Epidermal melanocyte (primary cell): ENCODE results near the gene ANKRD13D.
A peak's percentile ranks its signal among the peaks of the same experiment; 100 is the strongest.

Source experiments
- DNase-seq: peaks from one replicate; pipeline ENCODE4 v3.0.0; 2011; ENCODE audit warnings: low spot score; ENCODE audit not compliant: insufficient read length

Gene ANKRD13D

DNA sequence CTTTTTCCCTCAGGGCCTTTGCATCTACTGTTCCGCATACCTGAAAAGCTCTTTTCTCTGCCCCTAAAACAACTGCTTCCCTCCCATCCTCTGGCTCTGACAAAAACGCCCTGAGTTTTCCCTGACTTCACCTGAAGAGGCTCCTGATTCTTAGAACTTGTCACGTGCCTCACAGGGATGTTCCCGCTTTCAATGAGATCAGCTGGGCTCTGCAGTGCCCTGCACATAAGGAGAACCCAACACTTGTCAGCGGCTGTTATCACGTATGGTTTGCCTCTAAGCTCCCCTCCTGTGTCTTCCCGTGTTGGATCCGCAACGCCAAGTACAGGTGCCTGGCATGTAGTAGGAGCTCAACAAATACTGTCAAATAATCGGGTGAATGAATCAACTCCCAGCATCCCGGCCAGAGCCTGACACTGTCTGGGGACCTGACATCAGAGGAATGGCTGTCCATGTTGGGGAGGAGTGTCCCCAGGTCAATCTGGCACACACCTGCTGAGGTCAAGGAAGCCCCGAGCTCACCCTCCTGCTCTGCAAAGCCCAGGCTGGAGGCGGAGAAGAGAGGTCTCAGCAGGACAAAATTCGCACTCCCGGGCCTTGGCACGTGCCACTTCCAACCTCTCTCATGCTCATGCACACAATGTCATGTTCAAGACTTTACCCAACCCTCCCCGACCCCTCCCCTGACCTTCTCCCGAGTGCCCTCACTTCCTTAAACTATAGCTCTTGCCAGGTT lies 27.0 kb upstream of the ANKRD13D start:
- no peak for DNase-seq

DNA sequence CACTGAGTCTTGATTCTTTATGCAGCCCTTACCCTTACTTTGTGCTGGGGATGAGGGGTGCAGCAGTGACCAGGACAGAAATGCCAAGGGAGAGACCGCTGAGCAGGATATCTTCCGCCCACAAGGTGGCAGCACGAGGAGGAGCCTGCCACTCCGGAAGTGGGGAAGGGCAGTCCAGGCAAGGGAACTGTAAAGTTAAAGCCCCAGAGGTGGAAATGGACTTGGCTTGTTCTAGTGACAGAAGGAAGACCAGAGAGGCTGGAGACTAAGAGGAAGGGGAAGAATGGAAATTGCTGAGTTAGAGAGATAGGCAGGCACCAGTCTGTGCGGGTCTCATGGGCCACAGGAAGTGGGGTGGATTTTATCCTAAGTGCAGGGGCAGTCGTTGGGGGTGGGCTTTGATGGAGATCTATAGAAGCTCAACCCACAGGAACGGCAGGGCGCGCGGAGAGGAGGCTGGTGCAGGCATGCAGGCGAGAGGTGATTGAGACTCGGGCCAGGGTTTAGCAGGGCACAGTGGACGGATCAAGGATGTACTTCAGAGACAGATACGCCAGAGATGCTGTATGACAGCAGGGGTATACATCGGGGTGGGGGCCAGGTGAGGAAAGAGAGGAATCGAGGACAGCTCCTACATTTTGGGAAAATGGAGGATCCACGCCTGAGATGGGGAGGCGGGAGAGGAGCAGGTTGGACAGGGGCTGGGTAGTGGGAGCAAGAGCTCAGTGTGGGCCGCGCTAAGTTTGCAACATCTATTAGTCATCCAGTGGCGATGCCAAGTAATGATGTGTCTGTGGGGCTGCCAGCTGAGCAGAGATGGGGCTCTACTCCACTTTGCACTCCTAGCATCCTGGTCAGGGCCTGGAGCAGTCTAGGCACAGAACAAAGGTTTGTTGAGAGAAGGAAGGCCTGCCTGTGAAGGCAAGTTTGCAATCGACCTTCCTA lies 26.1 kb upstream of the ANKRD13D start:
- peak; percentile 99 for DNase-seq

DNA sequence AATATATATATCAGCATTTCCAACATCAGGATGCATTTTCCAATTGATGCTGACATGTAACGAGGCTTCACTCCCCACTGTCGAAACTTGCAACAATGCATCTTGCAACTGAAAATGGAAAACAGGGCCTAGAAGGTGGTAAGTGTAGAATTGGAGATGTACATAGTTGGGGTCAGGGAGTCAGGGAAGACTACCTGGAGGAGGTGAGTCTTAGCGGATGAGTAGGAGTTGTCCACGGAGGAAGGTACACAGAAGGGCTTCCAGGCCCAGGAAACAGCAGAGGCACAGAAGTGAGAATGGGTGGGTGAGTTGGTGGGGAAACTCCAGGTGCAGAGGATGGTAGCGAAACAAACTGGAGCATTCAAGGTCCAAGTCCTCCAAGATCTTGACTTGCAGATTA lies 24.8 kb upstream of the ANKRD13D start:
- no peak for DNase-seq

DNA sequence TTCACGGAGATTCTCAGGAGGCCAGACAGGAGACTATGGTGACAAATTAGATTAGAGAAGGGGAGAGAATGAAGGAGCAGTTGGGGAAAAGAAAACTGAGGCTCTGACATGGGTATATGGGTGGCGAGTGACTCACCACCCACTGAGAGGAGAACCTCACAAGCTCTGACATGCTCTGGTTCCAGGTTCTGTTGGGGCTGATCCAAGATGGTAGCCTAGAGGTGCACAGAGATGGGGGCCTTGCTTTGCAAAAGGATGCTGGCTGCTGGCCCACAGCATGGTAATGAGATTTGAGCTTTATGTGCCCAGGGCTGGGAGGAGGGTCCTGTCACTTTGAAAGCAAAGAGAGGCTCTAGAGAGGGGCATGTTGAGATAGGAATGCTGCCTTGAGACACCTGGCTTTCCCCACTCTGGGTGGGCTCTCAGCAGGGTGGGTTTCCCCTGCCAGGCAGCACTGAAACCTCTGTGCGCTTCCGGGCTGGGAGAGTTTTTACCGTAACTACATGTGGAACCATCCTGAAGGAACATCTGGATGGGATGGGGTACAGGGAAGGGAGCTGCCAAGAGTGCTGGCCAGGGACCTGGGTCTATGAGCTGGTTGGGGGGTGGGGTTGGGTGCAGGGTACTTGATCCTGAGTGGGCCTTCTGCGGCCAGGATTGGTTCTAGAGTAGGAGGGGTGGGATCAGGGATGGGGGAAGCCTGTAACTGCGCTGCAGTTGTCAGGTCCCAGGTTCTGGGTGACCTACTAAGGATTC lies 24.0 kb upstream of the ANKRD13D start:
- DNase-seq, result no peak

DNA sequence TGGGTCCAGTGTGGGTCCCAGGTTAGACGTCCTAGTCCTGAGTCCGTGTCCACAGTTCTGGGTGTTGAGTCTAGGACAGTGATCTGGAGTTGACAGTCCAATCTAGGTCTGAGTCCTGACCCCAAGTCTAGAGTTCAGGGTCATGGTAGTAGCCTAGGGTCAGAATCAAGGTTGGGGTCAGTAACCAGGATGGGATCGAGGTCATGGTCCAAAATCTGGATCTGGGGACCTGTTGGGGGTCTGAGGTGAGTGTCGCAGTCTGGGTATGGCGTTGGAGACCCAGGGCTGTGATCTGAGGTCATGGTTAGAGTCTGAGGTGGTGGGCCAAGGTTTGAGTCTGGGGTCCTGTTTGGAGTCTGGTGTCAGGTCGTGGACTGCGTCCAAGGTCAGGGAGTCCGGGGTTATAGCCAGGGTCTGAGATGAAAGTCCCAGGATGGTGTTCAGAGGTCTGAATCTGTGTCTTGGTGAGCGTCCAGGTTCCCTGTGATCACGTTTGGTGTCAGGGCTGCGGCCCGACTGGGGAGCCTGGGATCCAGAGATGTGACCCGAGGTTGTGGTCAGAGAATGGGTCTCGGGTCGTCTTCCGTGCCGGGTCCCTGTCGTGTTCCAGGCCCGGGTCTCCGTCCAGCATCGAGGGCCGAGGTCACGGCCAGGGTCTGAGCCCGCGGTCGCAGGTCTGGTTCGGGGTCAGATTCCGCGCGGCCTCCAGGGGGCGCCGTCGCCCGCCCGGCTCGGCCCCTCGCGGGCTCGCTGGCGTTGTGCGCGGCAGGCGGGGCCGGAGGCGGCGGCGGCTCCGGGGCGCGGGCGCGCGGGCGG lies 23.3 kb upstream of the ANKRD13D start:
- peak; percentile 86 for DNase-seq

DNA sequence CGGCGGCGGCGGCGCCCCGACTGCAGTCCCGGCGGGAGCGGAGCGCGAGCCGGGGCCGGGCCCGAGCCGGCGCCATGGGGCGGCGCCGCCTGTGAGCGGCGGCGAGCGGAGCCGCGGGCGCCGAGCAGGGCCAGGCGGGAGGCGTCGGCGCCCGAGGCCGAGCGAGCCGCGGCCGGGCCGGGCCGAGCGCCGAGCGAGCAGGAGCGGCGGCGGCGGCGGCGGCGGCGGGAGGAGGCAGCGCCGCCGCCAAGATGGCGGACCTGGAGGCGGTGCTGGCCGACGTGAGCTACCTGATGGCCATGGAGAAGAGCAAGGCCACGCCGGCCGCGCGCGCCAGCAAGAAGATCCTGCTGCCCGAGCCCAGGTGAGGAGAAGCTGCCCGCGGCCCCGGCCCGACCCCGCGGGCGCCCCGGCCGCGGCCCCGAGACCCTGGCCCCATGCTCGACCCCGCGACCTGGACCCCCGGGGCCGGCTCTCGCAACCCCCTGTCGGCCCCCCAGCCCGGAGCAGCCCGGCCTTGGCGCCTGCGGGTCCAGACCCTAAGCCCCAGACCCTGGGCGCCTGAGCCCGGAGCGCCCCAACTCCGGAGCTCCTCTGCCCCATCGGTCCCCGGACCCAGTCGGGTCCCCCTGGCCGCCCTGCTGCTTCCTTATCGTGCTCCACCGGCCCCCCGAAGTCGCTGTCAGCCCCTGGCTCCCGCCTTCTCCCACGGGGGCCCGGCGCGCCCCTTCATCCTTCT lies 22.5 kb upstream of the ANKRD13D start, which contains the start of gene GRK2:
GRK2 (plus strand) TSS at position 25 of the 739 bp plus-strand sequence; CDS start at position 252, 227 bp downstream.
- DNase-seq, result no peak

DNA sequence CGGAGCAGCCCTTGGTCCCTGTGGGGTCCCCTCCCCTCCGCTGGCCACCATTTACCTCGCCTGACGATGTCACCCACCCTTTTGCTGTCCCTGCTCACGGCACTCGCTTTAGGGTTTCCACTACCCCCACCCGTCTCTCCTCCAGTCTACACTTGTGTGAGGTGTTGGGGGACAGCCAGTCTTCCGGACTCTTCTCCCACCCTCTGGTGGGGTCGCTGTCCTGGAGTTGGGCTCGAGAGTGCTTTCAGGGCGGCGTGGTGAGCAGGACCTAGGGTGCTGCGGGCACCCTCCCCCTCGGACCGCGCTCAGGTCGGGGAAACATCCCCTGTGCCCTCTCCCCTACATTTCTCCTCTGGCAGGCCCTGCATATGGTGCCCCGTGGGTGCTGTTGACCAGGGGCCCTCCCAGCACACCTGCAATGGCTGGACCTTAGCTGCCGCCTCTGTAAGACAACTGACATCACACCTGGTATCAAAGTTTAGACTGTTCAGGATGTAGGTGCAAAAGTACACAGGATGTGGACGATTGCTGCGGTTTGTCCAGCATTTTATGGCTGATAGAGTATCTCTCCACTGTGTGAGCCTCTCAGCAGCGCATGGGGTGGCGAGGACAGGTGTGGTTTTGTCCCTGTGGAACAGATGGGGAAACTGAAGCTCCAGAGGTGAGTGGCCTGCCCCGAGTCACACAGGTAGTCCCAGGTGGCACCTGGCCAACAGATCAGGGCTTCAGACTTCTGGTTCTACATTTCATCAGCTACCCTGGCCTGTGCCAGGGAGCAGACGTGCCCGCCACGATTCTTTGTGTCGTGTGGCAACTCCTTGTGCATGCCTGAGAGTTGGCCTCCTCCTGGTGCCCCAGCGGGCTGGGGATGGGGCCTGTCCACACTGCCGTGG lies 21.7 kb upstream of the ANKRD13D start:
- DNase-seq, result no peak

DNA sequence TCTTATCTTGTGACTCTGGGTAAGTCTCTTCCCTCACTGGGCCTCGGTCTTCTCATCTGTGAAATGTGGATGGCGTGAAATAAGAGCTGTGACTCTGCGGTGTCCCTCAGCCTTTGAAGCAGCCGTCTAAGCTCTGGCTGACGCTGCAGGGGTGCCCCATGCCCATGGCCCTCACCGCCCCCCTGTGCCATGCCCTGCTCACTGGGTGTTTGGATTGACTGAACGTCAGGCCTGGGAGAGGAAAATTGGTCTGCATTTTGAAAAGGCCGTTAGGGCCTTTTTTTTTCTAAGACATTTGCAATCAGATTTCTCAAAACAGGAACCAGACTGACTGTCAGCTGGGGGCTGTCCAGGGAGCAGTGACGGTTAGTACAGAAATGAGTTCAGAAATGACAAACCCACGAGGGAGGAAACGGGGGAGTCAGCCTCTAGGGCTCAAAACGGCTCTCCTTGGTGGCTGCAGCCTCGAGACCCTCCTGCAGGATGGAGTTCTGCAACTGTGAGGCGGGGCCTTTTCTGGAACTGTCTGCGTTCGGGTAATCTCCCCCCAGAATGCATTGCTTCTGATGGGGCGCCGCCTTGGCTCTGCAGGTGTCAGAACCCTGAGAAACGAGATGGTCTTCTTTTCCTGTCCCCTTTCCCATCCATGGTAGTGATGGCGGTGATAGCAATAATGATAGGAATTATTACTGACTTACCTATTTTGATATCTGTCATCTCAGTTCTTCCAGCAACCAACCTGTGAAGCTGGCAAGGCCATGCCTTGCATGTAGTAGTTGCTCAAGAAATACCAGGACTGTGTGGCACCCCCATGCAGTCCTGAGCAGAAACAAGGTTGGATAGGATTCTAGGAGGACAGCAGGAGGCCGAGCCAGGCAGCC lies 20.8 kb upstream of the ANKRD13D start:
- no peak for DNase-seq

DNA sequence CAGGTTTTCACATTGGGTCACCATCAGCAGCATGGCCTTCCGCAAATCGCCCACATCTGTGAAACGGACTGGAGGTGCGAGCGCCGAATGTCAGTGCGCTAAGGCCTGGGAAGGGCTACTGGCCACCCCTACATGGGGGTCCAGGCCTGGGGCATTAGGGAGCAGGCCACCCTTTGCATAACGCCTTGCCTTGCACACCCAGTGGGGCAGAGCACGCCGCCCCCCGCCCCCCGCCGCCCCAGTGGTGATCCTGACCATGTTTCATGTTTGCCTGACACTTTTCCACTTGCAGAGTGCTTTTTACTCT lies 20.2 kb upstream of the ANKRD13D start:
- no peak for DNase-seq

DNA sequence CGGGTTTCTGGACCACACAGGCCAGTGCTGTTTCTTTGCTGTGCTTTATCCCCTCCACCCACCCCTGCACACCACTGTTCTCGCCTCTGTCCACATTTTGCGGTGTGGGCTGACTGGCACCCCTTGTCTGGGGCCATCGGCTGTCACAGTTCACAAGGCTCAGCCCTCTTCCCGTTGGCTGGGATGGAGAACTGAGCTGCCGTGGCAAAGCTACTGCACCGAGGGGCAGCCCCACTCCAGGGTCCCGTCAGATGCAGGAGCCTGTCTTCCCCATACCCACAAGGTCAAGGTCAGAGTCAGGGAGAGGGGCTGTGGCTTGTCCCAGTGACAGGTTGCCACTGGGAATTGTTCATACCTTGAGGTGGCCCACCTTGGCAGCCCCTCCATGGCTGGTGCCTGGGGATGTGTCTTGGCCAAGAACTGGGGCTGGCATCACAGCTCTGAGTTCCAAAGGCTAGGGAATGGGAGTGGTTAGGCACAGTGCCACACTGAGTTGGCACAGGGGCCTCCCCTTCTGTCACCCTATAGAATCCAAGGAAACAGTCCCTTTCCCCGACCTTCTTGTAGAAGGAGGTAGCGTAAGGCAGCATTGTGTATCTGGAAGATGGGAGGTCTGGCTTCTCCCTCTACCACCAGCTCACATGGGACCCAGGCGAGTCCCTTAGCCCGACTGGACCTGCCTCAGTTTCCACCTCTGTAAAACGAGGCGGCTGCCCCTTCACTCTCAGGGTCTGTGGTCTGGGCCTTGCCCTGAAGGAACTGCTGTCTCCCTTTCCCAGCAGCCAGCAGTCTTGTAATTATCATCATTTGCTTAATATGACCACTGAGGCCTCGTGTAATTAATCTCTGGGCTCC lies 19.5 kb upstream of the ANKRD13D start:
- no peak for DNase-seq

DNA sequence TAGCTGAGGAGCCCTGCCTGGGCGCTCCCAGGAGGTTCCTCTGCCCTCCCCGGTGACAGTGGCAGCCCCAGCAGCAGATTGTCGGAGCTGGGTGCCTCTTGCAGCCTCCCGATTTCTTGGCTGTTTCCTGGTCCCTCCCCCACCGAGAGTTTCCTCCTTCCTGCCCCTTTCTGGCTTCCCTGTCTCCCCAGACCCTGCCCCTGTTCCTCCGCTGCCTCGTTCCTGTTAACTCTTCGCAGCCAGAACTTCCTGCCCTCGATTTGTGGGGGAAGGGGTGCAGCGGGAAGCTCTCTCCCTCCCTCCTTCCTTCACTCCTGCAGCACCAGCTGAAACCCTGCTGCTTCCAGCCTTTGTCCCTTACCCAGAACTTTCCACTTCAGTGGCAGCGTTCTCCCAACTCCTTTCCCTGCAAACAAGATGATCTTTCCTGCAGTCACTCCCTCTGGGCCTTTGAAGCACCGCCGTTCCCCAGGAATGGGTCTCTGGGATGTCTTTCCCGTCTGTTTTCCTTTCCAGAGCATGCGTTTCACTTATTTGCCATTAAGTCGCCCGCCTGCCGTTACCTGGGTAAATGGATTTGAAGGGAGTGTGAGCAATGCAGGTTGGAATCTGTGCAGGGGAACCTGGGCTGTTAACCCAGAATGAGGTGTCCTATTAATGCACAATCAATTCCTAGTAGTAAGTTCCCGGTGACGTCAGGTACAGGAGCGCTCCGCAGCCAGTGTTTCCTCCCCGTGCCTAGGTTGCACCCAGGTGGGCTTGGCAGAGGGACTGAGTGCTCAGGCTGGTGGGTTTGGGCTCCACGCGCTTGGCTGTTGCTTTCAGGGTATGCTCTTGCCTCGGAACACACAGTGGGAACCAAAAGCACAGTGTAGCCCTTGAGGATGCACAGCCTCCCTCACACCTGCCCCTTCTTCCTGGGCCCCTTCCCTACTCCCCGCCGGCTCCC lies 18.6 kb upstream of the ANKRD13D start:
- no peak for DNase-seq

DNA sequence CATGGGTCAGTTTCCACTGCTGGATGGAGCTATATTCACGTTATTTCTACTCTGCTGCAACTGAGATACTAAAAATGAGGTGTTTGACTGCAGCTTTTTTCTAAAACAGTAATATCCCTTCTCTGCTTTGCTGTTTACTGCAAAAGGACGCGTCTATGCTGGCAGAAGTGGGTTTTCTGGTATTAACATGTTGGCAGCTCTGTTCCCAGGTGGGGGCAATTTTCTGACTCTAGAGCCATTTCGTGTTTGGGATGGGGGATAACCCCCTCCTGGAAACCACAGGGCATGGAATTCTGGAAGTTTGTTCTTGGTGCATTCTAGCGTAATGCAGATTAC lies 17.9 kb upstream of the ANKRD13D start:
- no peak for DNase-seq

DNA sequence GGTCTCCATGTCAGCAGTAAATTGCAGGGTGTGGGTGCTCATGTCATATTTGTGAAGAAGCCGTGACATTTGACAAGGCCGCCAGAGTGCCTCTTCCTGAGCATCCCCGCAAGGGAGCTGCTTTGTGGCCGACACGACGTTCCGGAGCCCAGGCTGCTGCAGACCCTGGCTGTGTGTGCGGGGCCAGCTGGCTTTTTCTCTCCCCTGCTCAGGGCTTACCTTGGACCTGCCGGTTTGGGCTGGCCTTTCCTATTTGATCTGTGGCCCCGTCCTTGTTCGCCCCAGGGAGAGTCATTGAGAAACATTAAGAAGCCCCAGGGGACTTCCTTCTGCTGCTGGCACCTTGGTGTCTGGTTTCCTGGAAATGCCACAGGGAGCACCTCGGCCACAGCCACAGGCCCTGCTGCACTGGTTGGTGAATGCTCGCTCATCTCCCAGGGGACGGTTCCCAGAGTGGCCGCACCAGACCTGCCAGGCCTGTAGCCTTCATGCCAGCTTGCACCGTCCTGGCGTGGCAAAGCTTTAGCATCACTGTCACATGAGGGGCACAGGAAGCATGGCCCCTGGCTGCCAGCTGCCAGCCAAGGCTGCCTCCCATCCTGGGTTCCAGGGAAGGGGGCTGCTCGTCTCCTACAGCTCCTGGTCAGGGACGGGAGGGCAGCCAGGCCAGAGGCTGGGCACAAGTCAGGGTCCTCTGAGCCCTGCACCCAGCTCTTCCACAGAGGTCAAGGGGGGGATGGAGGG lies 17.4 kb upstream of the ANKRD13D start:
- DNase-seq, result no peak

DNA sequence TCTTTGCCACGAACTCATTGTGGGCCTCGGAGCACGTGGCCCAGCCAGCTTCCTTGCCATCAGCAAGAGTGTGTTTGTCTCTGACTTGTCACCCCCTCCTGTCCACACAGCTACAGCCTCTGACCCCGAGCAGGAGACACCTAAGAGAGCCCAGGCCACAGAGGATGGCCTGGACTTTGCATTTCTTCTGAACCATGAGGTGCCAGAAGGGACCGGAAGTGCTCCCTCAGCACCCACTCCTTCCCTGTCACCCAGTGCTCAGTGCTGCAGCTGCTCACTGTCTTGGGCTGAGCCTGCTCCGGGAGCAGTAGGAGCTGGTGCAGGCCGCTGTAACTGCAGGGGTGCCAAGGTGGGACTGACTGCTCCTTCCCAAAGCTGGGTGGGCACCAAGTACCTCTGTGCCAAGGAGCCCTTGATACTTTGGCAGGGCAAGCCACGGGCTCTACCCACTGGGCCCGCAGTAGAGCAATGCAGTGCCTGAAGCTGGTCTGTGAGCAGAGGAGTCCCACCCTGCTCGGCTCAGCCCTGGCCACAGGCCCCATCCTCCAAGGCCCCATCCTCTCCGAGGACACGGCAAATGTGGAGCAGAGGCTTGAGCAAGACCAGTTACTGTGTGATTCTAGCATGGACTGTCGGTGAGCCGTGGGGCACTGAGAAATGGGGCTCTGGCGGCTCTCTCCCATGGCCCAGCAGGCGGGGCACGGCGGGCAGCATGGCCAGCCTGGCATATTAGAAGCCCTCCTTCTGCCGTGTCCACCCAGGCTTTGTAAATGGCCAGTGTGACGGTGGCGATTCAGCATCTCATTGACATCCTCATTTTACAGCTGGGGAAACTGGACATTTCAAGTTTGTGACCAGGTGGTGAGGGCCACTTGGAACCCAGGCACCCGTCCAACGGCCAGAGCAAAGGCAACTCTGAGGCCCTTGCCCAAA lies 16.5 kb upstream of the ANKRD13D start:
- no peak for DNase-seq
